ENCODE measurements around the gene RAB1A. TPM values are rescaled to one million over a fixed set of nuclear protein-coding genes. Genes with fewer than 3 reads are reported as not detected.

RAB1A gene
- total and polyA plus RNA-seq, 7 donors = 61.9 to 209 (median 88.1) TPM

DNA sequence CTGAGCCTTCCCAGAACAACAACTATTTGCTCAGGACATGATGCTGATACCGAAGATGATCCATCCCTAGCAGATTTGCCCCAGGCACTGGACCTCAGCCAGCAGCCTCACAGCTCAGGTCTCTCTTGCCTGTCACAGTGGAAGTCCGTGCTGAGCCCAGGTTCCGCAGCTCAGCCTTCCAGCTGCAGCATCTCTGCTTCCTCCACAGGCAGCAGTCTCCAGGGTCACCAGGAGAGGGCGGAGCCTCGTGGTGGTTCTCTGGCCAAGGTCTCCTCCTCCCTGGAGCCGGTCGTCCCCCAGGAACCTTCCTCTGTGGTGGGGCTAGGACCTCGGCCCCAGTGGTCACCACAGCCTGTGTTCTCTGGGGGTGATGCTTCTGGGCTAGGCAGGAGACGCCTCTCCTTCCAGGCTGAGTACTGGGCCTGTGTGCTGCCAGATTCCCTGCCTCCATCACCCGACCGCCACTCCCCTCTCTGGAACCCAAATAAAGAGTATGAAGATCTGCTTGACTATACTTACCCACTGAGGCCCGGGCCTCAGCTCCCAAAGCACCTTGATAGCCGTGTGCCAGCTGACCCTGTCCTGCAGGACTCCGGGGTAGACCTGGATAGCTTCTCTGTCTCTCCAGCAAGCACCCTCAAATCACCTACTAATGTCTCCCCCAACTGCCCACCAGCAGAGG lies 58.3 kb downstream of the RAB1A start:
- Histone ChIP-seq H3K4me3 (no peak overlapping the region), H3K36me3 (peaks cover 5 to 30% (median 11%) of the 10 kb centered on the region in 4 donors), H3K9me3 (no peaks in the 10 kb centered on the region), H3K27ac (peak overlapping the region in 2 of 4 donors; percentile 65 to 69), H3K4me1 (peaks cover 0 to 78% (median 68%) of the 10 kb centered on the region in 4 donors), H3K27me3 (no peaks in the 10 kb centered on the region)
- peak; percentile 76 for DNase-seq
- intact Hi-C loops (cut with DNase I) = no loop called here
- 80 to 84% methylated on average over 14 of the region's 14 CpGs for WGBS, 2 donors
- no peak for TF ChIP-seq POLR2AphosphoS5 (IDR thresholded peaks at IDR 0.05)
- TF ChIP-seq, protein P1, sequence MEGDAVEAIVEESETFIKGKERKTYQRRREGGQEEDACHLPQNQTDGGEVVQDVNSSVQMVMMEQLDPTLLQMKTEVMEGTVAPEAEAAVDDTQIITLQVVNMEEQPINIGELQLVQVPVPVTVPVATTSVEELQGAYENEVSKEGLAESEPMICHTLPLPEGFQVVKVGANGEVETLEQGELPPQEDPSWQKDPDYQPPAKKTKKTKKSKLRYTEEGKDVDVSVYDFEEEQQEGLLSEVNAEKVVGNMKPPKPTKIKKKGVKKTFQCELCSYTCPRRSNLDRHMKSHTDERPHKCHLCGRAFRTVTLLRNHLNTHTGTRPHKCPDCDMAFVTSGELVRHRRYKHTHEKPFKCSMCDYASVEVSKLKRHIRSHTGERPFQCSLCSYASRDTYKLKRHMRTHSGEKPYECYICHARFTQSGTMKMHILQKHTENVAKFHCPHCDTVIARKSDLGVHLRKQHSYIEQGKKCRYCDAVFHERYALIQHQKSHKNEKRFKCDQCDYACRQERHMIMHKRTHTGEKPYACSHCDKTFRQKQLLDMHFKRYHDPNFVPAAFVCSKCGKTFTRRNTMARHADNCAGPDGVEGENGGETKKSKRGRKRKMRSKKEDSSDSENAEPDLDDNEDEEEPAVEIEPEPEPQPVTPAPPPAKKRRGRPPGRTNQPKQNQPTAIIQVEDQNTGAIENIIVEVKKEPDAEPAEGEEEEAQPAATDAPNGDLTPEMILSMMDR (IDR thresholded peaks at IDR 0.05) = no peak
- TF ChIP-seq POLR2A (IDR thresholded peaks at IDR 0.05) = no peak
- TF ChIP-seq EP300 (IDR thresholded peaks at IDR 0.05) = no peak

- no peaks in the 10 kb centered on the region for H3K9me3 ChIP-seq
- WGBS, 2 donors = 87 to 90% methylated on average over 6 of the region's 6 CpGs
- H3K4me3 ChIP-seq = no peak overlapping the region
- peaks cover 0 to 75% (median 63%) of the 10 kb centered on the region in 4 donors for H3K4me1 ChIP-seq
- no peaks in the 10 kb centered on the region for H3K27me3 ChIP-seq
- no peak for DNase-seq
- H3K36me3 ChIP-seq = peaks cover 5 to 30% (median 11%) of the 10 kb centered on the region in 4 donors
- intact Hi-C loops (cut with DNase I) = loop anchor here (1.0 kb wide), 1 partner anchor 116 kb away; no protein-coding TSS in a partner anchor
- TF ChIP-seq POLR2AphosphoS5 (IDR thresholded peaks at IDR 0.05) = no peak
- TF ChIP-seq, protein P1 (IDR thresholded peaks at IDR 0.05) = no peak
- TF ChIP-seq POLR2A (IDR thresholded peaks at IDR 0.05) = no peak
- H3K27ac ChIP-seq = peak overlapping the region; percentile 44 to 69 (median 56)
These were observed 59.0 kb downstream of the RAB1A start for GRCh38 chr2:65070856-65071255.

- 19 to 58% methylated on average over 8 of the region's 8 CpGs for WGBS, 2 donors
- H3K4me3 ChIP-seq = no peak overlapping the region
- H3K9me3 ChIP-seq = no peaks in the 10 kb centered on the region
- TF ChIP-seq, protein P1 (IDR thresholded peaks at IDR 0.05) = peak in 2 of 4 experiments; percentile 23 to 33
- TF ChIP-seq POLR2A (IDR thresholded peaks at IDR 0.05) (no peak), POLR2AphosphoS5 (IDR thresholded peaks at IDR 0.05) (no peak), EP300 (IDR thresholded peaks at IDR 0.05) (no peak)
- H3K27me3 ChIP-seq = no peaks in the 10 kb centered on the region
- H3K27ac ChIP-seq = peak overlapping the region; percentile 44 to 69 (median 56)
- peaks cover 5 to 30% (median 11%) of the 10 kb centered on the region in 4 donors for H3K36me3 ChIP-seq
- no peak for DNase-seq
- intact Hi-C loops (cut with DNase I) = loop anchor here (1.0 kb wide), 1 partner anchor 117 kb away; no protein-coding TSS in a partner anchor
- H3K4me1 ChIP-seq = peaks cover 0 to 75% (median 63%) of the 10 kb centered on the region in 4 donors
These were observed 59.6 kb downstream of the RAB1A start for GRCh38 chr2:65070172-65070830.

GRCh38 chr2:65069439-65069824 lies 60.5 kb downstream of the RAB1A start:
- Histone ChIP-seq H3K27ac (peak overlapping the region; percentile 44 to 69 (median 56)), H3K36me3 (peaks cover 5 to 30% (median 11%) of the 10 kb centered on the region in 4 donors)
- intact Hi-C loops (cut with DNase I) = loop anchor here (10.0 kb wide), 1 partner anchor 365 kb away; the partner anchor contains the start of gene SPRED2

More at GRCh38 chr2:65069439-65069824, 60.5 kb downstream of the RAB1A start:
- no peak overlapping the region for H3K4me3 ChIP-seq
- H3K27me3 ChIP-seq = no peaks in the 10 kb centered on the region
- no peak for DNase-seq
- H3K4me1 ChIP-seq = peaks cover 0 to 75% (median 65%) of the 10 kb centered on the region in 4 donors
- 88 to 96% methylated on average over 6 of the region's 6 CpGs for WGBS, 2 donors
- H3K9me3 ChIP-seq = no peaks in the 10 kb centered on the region
- no peak for TF ChIP-seq POLR2AphosphoS5 (IDR thresholded peaks at IDR 0.05)
- TF ChIP-seq, protein P1 (IDR thresholded peaks at IDR 0.05) = no peak
- TF ChIP-seq EP300 (IDR thresholded peaks at IDR 0.05) = no peak
- TF ChIP-seq POLR2A (IDR thresholded peaks at IDR 0.05) = no peak

Measured in sigmoid colon (tissue), 7 donors.